PC-3 (cell line): ENCODE data around the gene CASP8. TPM values are rescaled to one million over a fixed set of nuclear protein-coding genes. Genes with fewer than 3 reads are reported as not detected.

Source experiments
- ATAC-seq: fragments of 200-7000 bp; cut with Tn5 transposase; 2 replicates; pipeline ENCODE4 v1.9.1; 2020; ENCODE audit warnings: mild to moderate bottlenecking, moderate library complexity
- BruUV-seq: library from RNA; stranded (reverse); fragments of 400-500 nt; replicated peaks from 2 replicates; lab custom pipeline; 2021; lab: Mats Ljungman, UMichigan
- CTCF ChIA-PET: fragments of 300-600 bp; sonication (Branson Sonifier 250); formaldehyde crosslinking; loops from one replicate; lab custom pipeline; 2022; ENCODE audit warnings: antibody characterized with exemption; lab: Charles Lee
- POLR2A ChIA-PET: fragments of 300-600 bp; sonication (Branson Sonifier 250); formaldehyde crosslinking; loops from one replicate; lab custom pipeline; 2022; ENCODE audit warnings: antibody characterized with exemption; ENCODE audit not compliant: unreplicated experiment; lab: Charles Lee
- DNase-seq: peaks from one replicate; pipeline ENCODE4 v3.0.0-alpha.2; 2015
- H2AFZ ChIP-seq: fragments of 300-600 bp; sonication (generic); 2 replicates; pipeline ENCODE4 v1.6.0; 2016; ENCODE audit warnings: antibody characterized with exemption, low read length
- H3F3A ChIP-seq: fragments of 300-600 bp; sonication (generic); one replicate; pipeline ENCODE4 v1.6.0; 2017; ENCODE audit warnings: antibody characterized with exemption, low read length, control low read depth, mild to moderate bottlenecking; ENCODE audit not compliant: unreplicated experiment
- H3K27ac ChIP-seq: fragments of 300-600 bp; sonication (generic); 2 replicates; pipeline ENCODE4 v1.5.1; 2016; ENCODE audit warnings: mild to moderate bottlenecking, low read length
- H3K27me3 ChIP-seq: fragments of 300-600 bp; sonication (generic); 2 replicates; pipeline ENCODE4 v1.6.1; 2016; ENCODE audit warnings: low read length, mixed read lengths
- H3K36me3 ChIP-seq: fragments of 300-600 bp; sonication (generic); 2 replicates; pipeline ENCODE4 v1.6.1; 2016; ENCODE audit warnings: low read depth, mixed run types, low read length, mixed read lengths
- H3K4me1 ChIP-seq: fragments of 300-600 bp; sonication (generic); 2 replicates; pipeline ENCODE4 v1.5.1; 2016; ENCODE audit warnings: low read length; ENCODE audit not compliant: insufficient read depth
- H3K4me2 ChIP-seq: fragments of 300-600 bp; sonication (generic); 2 replicates; pipeline ENCODE4 v1.6.0; 2016; ENCODE audit warnings: low read length
- H3K4me3 ChIP-seq: fragments of 300-600 bp; sonication (generic); 2 replicates; pipeline ENCODE4 v1.5.1; 2016; ENCODE audit warnings: mild to moderate bottlenecking, low read length, mixed read lengths
- H3K79me2 ChIP-seq: fragments of 300-600 bp; sonication (generic); 2 replicates; pipeline ENCODE4 v1.6.1; 2017; ENCODE audit warnings: low read length, mixed read lengths
- H3K9ac ChIP-seq: fragments of 300-600 bp; sonication (generic); 2 replicates; pipeline ENCODE4 v1.6.0; 2016; ENCODE audit warnings: mild to moderate bottlenecking, low read length
- H3K9me2 ChIP-seq: fragments of 300-600 bp; sonication (generic); replicated peaks from 2 replicates; pipeline ENCODE4 v1.6.1; 2016; ENCODE audit warnings: mixed run types, low read length, mixed read lengths
- H3K9me3 ChIP-seq: fragments of 300-600 bp; sonication (generic); 2 replicates; pipeline ENCODE4 v1.6.1; 2016; ENCODE audit warnings: low read length, mixed read lengths
- H4K20me1 ChIP-seq: fragments of 300-600 bp; sonication (generic); 2 replicates; pipeline ENCODE4 v1.6.1; 2016; ENCODE audit warnings: low read length, mixed read lengths
- EZH2 ChIP-seq: fragments of 300-600 bp; sonication (generic); IDR thresholded peaks from one replicate; pipeline ENCODE4 v1.6.1; 2017; ENCODE audit warnings: antibody characterized with exemption, mild to moderate bottlenecking, low read length; ENCODE audit not compliant: unreplicated experiment
- EZH2phosphoT487 ChIP-seq: fragments of 300-600 bp; sonication (generic); IDR thresholded peaks from 2 replicates; pipeline ENCODE4 v1.6.1; 2018; ENCODE audit warnings: mild to moderate bottlenecking, antibody characterized with exemption, low read length, borderline replicate concordance
- intact Hi-C: fragments of 100-400 bp; cut with micrococcal nuclease; formaldehyde crosslinking; loops from 2 replicates; pipeline ENCODE4 v1.9.0; 2023
- total RNA-seq: library from RNA; depleted of rRNA; stranded (reverse); fragments of >200 nt; gene quantifications from 2 replicates; pipeline ENCODE4 v1.2.3, GENCODE V29; 2014
- TF ChIP-seq, protein P1 (sequence below): fragments of 300-600 bp; sonication (generic); conservative IDR thresholded peaks from 2 replicates; pipeline ENCODE4 v1.5.1; 2017; ENCODE audit warnings: antibody characterized with exemption, low read depth, mild to moderate bottlenecking, low read length

CASP8 gene
- total RNA-seq, 1 experiment from 2014 or later = 29.4 TPM

DNA sequence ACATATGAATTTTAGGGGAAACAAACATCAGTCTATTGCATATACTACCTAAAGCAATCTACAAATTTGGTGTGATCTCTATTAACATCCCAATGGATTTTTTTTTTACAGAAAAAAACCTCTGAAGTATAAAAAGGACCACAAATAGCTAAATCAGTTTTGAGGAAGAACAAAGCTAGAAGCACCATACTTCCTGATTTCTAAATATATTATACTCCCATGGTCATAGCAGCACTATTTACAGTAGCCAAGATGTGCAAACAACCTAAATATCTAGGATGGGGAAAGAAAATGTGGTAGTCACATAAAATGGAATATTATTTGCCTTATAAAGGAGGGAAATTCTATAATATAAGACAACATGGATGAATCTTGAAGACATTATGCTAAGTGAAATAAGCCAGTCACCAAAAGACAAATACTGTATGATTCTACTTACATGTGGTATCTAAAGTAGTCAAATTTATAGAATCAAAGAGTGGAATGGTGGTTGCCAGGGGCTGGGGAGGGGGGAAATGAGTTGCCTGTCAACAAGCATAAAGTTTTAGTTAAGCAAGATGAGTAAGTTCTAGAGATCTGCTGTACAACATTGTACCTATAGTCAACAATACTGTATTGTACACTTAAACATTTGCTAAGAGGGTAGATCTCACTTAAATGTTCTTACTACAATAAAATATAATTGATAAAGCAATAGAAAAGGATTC lies 17.6 kb upstream of the CASP8 start:
- Histone ChIP-seq H3K79me2 (peaks cover 4% of the 10 kb centered on the region; the same call in 1 of the 2 replicates), H3F3A (no peaks in the 10 kb centered on the region), H2AFZ (no peak overlapping the region), H3K27ac (no peak overlapping the region), H4K20me1 (no peaks in the 10 kb centered on the region), H3K9ac (no peak overlapping the region), H3K9me2 (no peaks in the 10 kb centered on the region), H3K36me3 (peaks cover 6% of the 10 kb centered on the region; the same call in 1 of the 2 replicates), H3K9me3 (no peaks in the 10 kb centered on the region), H3K4me3 (no peak overlapping the region), H3K4me2 (no peak overlapping the region), H3K4me1 (no peaks in the 10 kb centered on the region), H3K27me3 (no peaks in the 10 kb centered on the region)
- CTCF ChIA-PET = no interaction called here
- POLR2A ChIA-PET = no interaction called here
- no peak for TF ChIP-seq EZH2
- no peak for TF ChIP-seq EZH2phosphoT487
- TF ChIP-seq, protein P1, sequence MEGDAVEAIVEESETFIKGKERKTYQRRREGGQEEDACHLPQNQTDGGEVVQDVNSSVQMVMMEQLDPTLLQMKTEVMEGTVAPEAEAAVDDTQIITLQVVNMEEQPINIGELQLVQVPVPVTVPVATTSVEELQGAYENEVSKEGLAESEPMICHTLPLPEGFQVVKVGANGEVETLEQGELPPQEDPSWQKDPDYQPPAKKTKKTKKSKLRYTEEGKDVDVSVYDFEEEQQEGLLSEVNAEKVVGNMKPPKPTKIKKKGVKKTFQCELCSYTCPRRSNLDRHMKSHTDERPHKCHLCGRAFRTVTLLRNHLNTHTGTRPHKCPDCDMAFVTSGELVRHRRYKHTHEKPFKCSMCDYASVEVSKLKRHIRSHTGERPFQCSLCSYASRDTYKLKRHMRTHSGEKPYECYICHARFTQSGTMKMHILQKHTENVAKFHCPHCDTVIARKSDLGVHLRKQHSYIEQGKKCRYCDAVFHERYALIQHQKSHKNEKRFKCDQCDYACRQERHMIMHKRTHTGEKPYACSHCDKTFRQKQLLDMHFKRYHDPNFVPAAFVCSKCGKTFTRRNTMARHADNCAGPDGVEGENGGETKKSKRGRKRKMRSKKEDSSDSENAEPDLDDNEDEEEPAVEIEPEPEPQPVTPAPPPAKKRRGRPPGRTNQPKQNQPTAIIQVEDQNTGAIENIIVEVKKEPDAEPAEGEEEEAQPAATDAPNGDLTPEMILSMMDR = no peak
- no TSS peak for BruUV-seq
- ATAC-seq (no peak), DNase-seq (no peak)
- intact Hi-C loops = no loop called here

DNA sequence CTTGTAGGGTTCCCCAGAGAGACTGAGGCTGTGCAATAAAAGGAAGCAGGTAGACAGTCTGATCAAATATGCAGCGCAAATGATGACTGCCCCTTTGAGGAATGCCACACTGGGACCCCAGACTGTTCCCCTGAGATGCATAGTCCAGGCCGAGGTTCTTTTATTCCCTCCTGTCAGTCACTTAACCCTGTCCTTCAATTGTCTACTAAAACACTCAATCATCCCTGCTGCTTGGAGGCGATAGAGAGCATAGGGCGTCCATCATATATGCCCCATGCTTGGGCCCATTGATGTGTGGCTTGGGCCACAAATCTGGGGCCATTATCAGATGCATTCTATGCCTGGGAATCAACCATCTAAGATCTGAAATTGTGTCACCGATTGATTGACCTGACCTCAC lies 15.5 kb upstream of the CASP8 start:
- Histone ChIP-seq H3K4me1 (no peaks in the 10 kb centered on the region), H3K9me3 (no peaks in the 10 kb centered on the region), H3K9ac (no peak overlapping the region), H3K9me2 (no peaks in the 10 kb centered on the region), H3F3A (no peaks in the 10 kb centered on the region), H3K4me2 (no peak overlapping the region), H3K4me3 (no peak overlapping the region), H3K36me3 (peaks cover 3% of the 10 kb centered on the region; the same call in 1 of the 2 replicates), H3K27ac (no peak overlapping the region), H3K79me2 (no peaks in the 10 kb centered on the region), H2AFZ (no peak overlapping the region), H3K27me3 (no peaks in the 10 kb centered on the region), H4K20me1 (no peaks in the 10 kb centered on the region)
- CTCF ChIA-PET = no interaction called here
- no peak for ATAC-seq
- POLR2A ChIA-PET = no interaction called here
- TF ChIP-seq EZH2phosphoT487 = no peak
- TF ChIP-seq, protein P1 = no peak
- TF ChIP-seq EZH2 = no peak
- intact Hi-C loops = no loop called here
- BruUV-seq = no TSS peak
- no peak for DNase-seq

DNA sequence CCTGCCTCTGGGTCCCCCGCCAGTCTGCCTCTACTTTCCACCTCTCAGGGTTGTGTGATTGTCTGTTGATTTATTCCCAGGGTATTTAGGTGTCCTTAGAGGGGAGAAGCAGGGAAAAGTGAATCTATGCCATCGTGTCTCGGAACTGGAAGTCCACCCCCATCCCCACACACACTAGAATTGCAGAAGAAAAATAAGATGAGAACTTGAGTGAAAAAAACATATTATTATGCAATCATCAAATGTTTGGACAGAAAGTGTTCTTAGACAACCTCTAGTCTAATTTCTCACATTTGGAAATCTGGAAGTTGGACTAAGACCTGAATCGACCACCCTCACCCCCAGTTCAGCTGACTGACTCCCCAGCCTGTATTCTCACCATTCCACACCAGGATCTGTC lies 14.1 kb upstream of the CASP8 start:
- Histone ChIP-seq H3K27ac (no peak overlapping the region), H4K20me1 (no peaks in the 10 kb centered on the region), H3K4me1 (no peaks in the 10 kb centered on the region), H3K9me3 (no peaks in the 10 kb centered on the region), H3K36me3 (no peaks in the 10 kb centered on the region), H3K4me3 (no peak overlapping the region), H3K27me3 (no peaks in the 10 kb centered on the region), H3K9ac (no peak overlapping the region), H3F3A (no peaks in the 10 kb centered on the region), H3K9me2 (no peaks in the 10 kb centered on the region), H3K4me2 (no peak overlapping the region), H2AFZ (no peak overlapping the region), H3K79me2 (no peaks in the 10 kb centered on the region)
- intact Hi-C loops = no loop called here
- TF ChIP-seq EZH2 = no peak
- no peak for TF ChIP-seq EZH2phosphoT487
- TF ChIP-seq, protein P1 = no peak
- ATAC-seq (no peak), DNase-seq (no peak)
- no TSS peak for BruUV-seq
- ChIA-PET CTCF (no interaction called here), POLR2A (no interaction called here)
